OCI-LY7 (cell line): ENCODE results near the gene TBPL2. TPM values are rescaled to one million over a fixed set of nuclear protein-coding genes. Genes with fewer than 3 reads are reported as not detected.
"Not testable (repeated sequence)": the region's sequence is repeated elsewhere in the genome, so short reads cannot be mapped to it uniquely, and the experiment has no call there.

Experiments
- BruUV-seq: library from RNA; stranded (reverse); fragments of 400-500 nt; replicated peaks from 2 replicates; lab custom pipeline; 2021; lab: Mats Ljungman, UMichigan
- CTCF ChIA-PET: fragments of 300-600 bp; sonication (Branson Sonifier 250); formaldehyde crosslinking; loops from one replicate; lab custom pipeline; 2022; ENCODE audit warnings: antibody characterized with exemption; ENCODE audit not compliant: unreplicated experiment; lab: Charles Lee
- POLR2A ChIA-PET: fragments of 300-600 bp; sonication (Branson Sonifier 250); formaldehyde crosslinking; loops from one replicate; lab custom pipeline; 2022; ENCODE audit warnings: antibody characterized with exemption; lab: Charles Lee
- DNase-seq: peaks from one replicate; pipeline ENCODE4 v3.0.0-alpha.2; 2015; ENCODE audit warnings: low spot score
- H2AFZ ChIP-seq: fragments of 200-600 bp; sonication (generic), shearing (Covaris generic); 2 replicates; pipeline ENCODE4 v1.6.1; 2014; ENCODE audit warnings: mild to moderate bottlenecking, antibody characterized with exemption, low read length, moderate library complexity
- H3K27ac ChIP-seq: fragments of 200-600 bp; sonication (generic); 2 replicates; pipeline ENCODE4 v1.5.1; 2014; ENCODE audit warnings: mixed run types, low read depth, mild to moderate bottlenecking, moderate library complexity, low read length, inconsistent platforms; ENCODE audit not compliant: poor library complexity, severe bottlenecking
- H3K36me3 ChIP-seq: fragments of 200-600 bp; sonication (generic); 2 replicates; pipeline ENCODE4 v1.6.1; 2014; ENCODE audit warnings: mild to moderate bottlenecking, antibody characterized with exemption, low read length, moderate library complexity, mixed read lengths; ENCODE audit not compliant: insufficient read depth
- H3K4me1 ChIP-seq: fragments of 200-600 bp; sonication (generic); 2 replicates; pipeline ENCODE4 v1.5.1; 2014; ENCODE audit warnings: mild to moderate bottlenecking, low read length; ENCODE audit not compliant: insufficient read depth, poor library complexity, severe bottlenecking
- H3K4me2 ChIP-seq: fragments of 200-600 bp; sonication (generic); 2 replicates; pipeline ENCODE4 v1.6.1; 2014; ENCODE audit warnings: mild to moderate bottlenecking, low read length
- H3K4me3 ChIP-seq: fragments of 200-600 bp; sonication (generic); 2 replicates; pipeline ENCODE4 v1.5.1; 2014; ENCODE audit warnings: mild to moderate bottlenecking, low read depth, low read length; ENCODE audit not compliant: poor library complexity, severe bottlenecking
- H3K79me2 ChIP-seq: fragments of 200-600 bp; sonication (generic); 2 replicates; pipeline ENCODE4 v1.6.1; 2016; ENCODE audit warnings: low read depth, mild to moderate bottlenecking, low read length, moderate library complexity, mixed read lengths; ENCODE audit not compliant: insufficient read depth
- H3K9me2 ChIP-seq: fragments of 200-600 bp; sonication (generic); 2 replicates; pipeline ENCODE4 v1.6.1; 2016; ENCODE audit warnings: mild to moderate bottlenecking, low read length, mixed read lengths; ENCODE audit not compliant: insufficient read depth
- H3K9me3 ChIP-seq: fragments of 200-600 bp; sonication (generic); 2 replicates; pipeline ENCODE4 v1.6.1; 2014; ENCODE audit warnings: mild to moderate bottlenecking, mixed run types, low read length, mixed read lengths
- H4K20me1 ChIP-seq: fragments of 200-600 bp; sonication (generic); 2 replicates; pipeline ENCODE4 v1.6.1; 2014; ENCODE audit warnings: mild to moderate bottlenecking, antibody characterized with exemption, low read length, moderate library complexity, mixed read lengths; ENCODE audit not compliant: insufficient read depth
- EZH2phosphoT487 ChIP-seq: fragments of 200-600 bp; sonication (generic); IDR thresholded peaks from 2 replicates; pipeline ENCODE4 v1.6.1; 2018; ENCODE audit warnings: low read depth, borderline replicate concordance, mild to moderate bottlenecking, mixed run types, antibody characterized with exemption, low read length, moderate library complexity, mixed read lengths
- intact Hi-C: fragments of 100-400 bp; cut with micrococcal nuclease; formaldehyde crosslinking; loops from one replicate; pipeline ENCODE4 v1.10.0; 2022; ENCODE audit not compliant: unreplicated experiment
- total RNA-seq, 2 experiments: library from RNA; depleted of rRNA in 1 of 2; stranded (reverse); fragments of >200 nt in 1 of 2; shearing (Covaris generic) in 1 of 2; gene quantifications; 2 replicates each; pipeline ENCODE4 v1.2.3, GENCODE V29; 2014 to 2022
- TF ChIP-seq, protein P1 (sequence below): fragments of 200-600 bp; sonication (generic); conservative IDR thresholded peaks from 2 replicates; pipeline ENCODE4 v1.5.1; 2014; ENCODE audit warnings: mild to moderate bottlenecking, antibody characterized with exemption, low read length, moderate library complexity, mixed read lengths

TBPL2 gene
- total RNA-seq, 2 experiments from 2014 or later: not detected

DNA sequence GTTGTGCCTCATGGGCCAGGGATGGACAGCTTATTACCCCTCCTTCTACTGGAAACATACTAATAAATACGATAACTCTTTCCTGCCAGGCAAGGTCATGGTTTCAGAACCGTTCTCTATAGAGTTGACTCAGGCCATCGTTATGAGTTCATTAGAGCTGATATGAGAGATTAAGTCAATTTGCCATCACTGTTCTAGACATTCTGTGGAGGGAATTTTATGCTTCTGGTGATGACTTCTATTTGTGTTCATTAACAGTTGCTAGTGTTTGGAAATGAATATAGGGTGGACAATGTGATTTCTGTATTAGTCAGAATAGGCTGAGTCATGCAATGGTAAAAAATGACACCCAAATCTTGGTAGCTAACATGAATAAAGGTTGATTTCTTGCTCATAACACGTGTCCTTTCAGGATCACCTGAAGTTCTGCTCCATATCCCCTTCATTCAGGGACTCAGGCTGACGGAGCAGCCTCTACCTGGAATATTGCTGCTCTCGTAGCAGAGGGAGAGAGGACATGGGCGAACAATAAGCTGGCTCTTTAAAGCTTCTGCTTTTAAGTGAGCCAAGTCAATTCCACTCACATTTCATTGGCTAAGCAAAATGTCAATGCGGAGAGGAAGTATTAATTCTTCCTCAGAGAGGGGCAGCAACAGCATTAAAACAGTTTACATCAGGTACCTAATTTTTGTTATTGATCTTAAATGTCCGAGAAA lies 18.5 kb upstream of the TBPL2 start:
- POLR2A ChIA-PET: interaction anchor here (0.6 kb wide), 1 partner anchor 77 kb away, joined by 3 read pairs; no protein-coding TSS in a partner anchor

DNA sequence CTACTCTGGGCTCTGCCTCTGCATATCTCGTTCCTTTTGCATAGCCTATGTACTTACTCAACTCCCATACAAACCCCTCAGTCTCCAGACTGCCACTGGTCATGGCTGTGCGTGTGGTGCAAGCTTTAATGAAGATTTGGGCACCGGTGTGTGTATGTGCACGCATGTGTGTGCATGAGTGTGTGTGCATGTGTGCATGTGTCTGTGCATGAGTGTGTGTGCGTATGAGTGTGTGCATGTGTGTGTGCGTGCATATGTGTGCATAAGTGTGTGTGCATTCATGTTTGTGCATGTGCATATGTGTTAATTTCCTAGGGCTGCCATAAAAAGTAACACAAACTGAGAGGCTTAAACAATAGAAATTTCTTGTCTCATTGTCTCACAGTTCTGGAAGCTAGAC lies 17.1 kb upstream of the TBPL2 start:
- BruUV-seq: no TSS peak
- Histone ChIP-seq H3K27ac (no peak overlapping the region), H3K4me3 (no peak overlapping the region), H4K20me1 (no peaks in the 10 kb centered on the region), H3K9me2 (no peaks in the 10 kb centered on the region), H3K4me2 (no peak overlapping the region), H2AFZ (no peak overlapping the region), H3K79me2 (no peaks in the 10 kb centered on the region), H3K9me3 (no peaks in the 10 kb centered on the region), H3K36me3 (no peaks in the 10 kb centered on the region), H3K4me1 (no peaks in the 10 kb centered on the region)
- CTCF ChIA-PET: no interaction called here
- no peak for TF ChIP-seq EZH2phosphoT487
- DNase-seq: no peak
- POLR2A ChIA-PET: no interaction called here
- intact Hi-C loops: no loop called here

More for the DNA sequence above, 18.5 kb upstream of the TBPL2 start:
- BruUV-seq: no TSS peak
- H3K9me3 ChIP-seq: no peaks in the 10 kb centered on the region
- no peak overlapping the region for H3K4me3 ChIP-seq
- no peaks in the 10 kb centered on the region for H3K79me2 ChIP-seq
- H3K27ac ChIP-seq: no peak overlapping the region
- no peaks in the 10 kb centered on the region for H3K9me2 ChIP-seq
- TF ChIP-seq EZH2phosphoT487: no peak
- TF ChIP-seq, protein P1, sequence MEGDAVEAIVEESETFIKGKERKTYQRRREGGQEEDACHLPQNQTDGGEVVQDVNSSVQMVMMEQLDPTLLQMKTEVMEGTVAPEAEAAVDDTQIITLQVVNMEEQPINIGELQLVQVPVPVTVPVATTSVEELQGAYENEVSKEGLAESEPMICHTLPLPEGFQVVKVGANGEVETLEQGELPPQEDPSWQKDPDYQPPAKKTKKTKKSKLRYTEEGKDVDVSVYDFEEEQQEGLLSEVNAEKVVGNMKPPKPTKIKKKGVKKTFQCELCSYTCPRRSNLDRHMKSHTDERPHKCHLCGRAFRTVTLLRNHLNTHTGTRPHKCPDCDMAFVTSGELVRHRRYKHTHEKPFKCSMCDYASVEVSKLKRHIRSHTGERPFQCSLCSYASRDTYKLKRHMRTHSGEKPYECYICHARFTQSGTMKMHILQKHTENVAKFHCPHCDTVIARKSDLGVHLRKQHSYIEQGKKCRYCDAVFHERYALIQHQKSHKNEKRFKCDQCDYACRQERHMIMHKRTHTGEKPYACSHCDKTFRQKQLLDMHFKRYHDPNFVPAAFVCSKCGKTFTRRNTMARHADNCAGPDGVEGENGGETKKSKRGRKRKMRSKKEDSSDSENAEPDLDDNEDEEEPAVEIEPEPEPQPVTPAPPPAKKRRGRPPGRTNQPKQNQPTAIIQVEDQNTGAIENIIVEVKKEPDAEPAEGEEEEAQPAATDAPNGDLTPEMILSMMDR: no peak
- no peaks in the 10 kb centered on the region for H3K4me1 ChIP-seq
- no peak for DNase-seq
- H3K36me3 ChIP-seq: no peaks in the 10 kb centered on the region
- no peaks in the 10 kb centered on the region for H4K20me1 ChIP-seq
- no peak overlapping the region for H2AFZ ChIP-seq
- CTCF ChIA-PET: no interaction called here
- no peak overlapping the region for H3K4me2 ChIP-seq
- intact Hi-C loops: no loop called here

DNA sequence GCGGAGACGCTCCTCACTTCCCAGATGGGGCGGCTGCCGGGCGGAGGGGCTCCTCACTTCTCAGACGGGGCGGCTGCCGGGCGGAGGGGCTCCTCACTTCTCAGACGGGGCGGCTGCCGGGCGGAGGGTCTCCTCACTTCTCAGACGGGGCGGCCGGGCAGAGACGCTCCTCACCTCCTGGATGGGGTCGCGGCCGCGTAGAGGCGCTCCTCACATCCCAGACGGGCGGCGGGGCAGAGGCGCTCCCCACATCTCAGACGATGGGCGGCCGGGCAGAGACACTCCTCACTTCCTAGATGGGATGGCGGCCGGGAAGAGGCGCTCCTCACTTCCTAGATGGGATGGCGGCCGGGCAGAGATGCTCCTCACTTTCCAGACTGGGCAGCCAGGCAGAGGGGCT lies 16.0 kb upstream of the TBPL2 start:
- H3K4me3 ChIP-seq, H3K9me3 ChIP-seq, POLR2A ChIA-PET, H3K27ac ChIP-seq, H3K4me1 ChIP-seq, DNase-seq, H3K79me2 ChIP-seq, CTCF ChIA-PET, BruUV-seq, H3K9me2 ChIP-seq, H3K36me3 ChIP-seq, intact Hi-C loops, H3K4me2 ChIP-seq, H4K20me1 ChIP-seq, H2AFZ ChIP-seq: not testable (repeated sequence)
